GM19324 (cell line): ENCODE data around the gene HBS1L.
"Not testable (repeated sequence)": the region's sequence is repeated elsewhere in the genome, so short reads cannot be mapped to it uniquely, and the experiment has no call there.

Experiments
- ATAC-seq: cut with Tn5 transposase; IDR thresholded peaks from one replicate; pipeline ENCODE4 v1.9.1; 2021; ENCODE audit warnings: mild to moderate bottlenecking, moderate library complexity; ENCODE audit not compliant: unreplicated experiment, low FRiP score

Gene HBS1L

GRCh38 chr6:135081966-135082365 is 27.3 kb upstream of the HBS1L start:
- ATAC-seq: no peak

GRCh38 chr6:135075018-135075417 is 20.4 kb upstream of the HBS1L start:
- ATAC-seq: no peak

GRCh38 chr6:135073756-135074393 is 19.3 kb upstream of the HBS1L start:
- no peak for ATAC-seq

GRCh38 chr6:135073217-135073616 is 18.6 kb upstream of the HBS1L start:
- no peak for ATAC-seq

- no peak for ATAC-seq
Measured at GRCh38 chr6:135072753-135073152, 18.1 kb upstream of the HBS1L start.

GRCh38 chr6:135071541-135071940 is 16.9 kb upstream of the HBS1L start:
- no peak for ATAC-seq

- ATAC-seq: no peak
Measured at GRCh38 chr6:135067911-135068310, 13.3 kb upstream of the HBS1L start.

GRCh38 chr6:135066806-135067205 is 12.2 kb upstream of the HBS1L start:
- ATAC-seq: no peak

- no peak for ATAC-seq
Measured at GRCh38 chr6:135066397-135066796, 11.8 kb upstream of the HBS1L start.

- ATAC-seq: no peak
Measured at GRCh38 chr6:135064586-135064985, 10.0 kb upstream of the HBS1L start.

- no peak for ATAC-seq
Measured at GRCh38 chr6:135063926-135064325, 9.3 kb upstream of the HBS1L start.

- no peak for ATAC-seq
Measured at GRCh38 chr6:135062735-135063134, 8.1 kb upstream of the HBS1L start.

- no peak for ATAC-seq
Measured at GRCh38 chr6:135060076-135060475, 5.5 kb upstream of the HBS1L start.

- not testable (repeated sequence) for ATAC-seq
Measured at GRCh38 chr6:135058299-135058698, 3.7 kb upstream of the HBS1L start.

GRCh38 chr6:135056632-135057031 is 2.0 kb upstream of the HBS1L start:
- no peak for ATAC-seq

GRCh38 chr6:135054226-135054568 is 425 bp downstream of the HBS1L start:
- peak; percentile 3 for ATAC-seq

GRCh38 chr6:135053406-135053805 is 1.2 kb downstream of the HBS1L start:
- ATAC-seq: no peak

GRCh38 chr6:135052939-135053338 is 1.7 kb downstream of the HBS1L start:
- no peak for ATAC-seq

GRCh38 chr6:135048915-135049314 is 5.7 kb downstream of the HBS1L start:
- ATAC-seq: no peak

- ATAC-seq: no peak
Measured at GRCh38 chr6:135047336-135047735, 7.3 kb downstream of the HBS1L start.

GRCh38 chr6:135046912-135047311 is 7.7 kb downstream of the HBS1L start:
- no peak for ATAC-seq

- ATAC-seq: no peak
Measured at GRCh38 chr6:135044639-135045038, 10.0 kb downstream of the HBS1L start.

GRCh38 chr6:135043846-135044245 is 10.8 kb downstream of the HBS1L start:
- no peak for ATAC-seq
